Dedifferentiated amniotic fluid mesenchymal stem cell (primary cell): ENCODE data around the gene TAX1BP1.
"Not testable (repeated sequence)": the region's sequence is repeated elsewhere in the genome, so short reads cannot be mapped to it uniquely, and the experiment has no call there.

Source experiments
- DNase-seq: peaks from one replicate; pipeline ENCODE4 v3.0.0-alpha.2; 2016; ENCODE audit errors: extremely low spot score

The TAX1BP1 gene

GRCh38 chr7:27843584-27844305 lies 103.8 kb downstream of the TAX1BP1 start:
- no peak for DNase-seq

GRCh38 chr7:27846388-27846787 lies 106.4 kb downstream of the TAX1BP1 start:
- no peak for DNase-seq

GRCh38 chr7:27850531-27850930 lies 110.6 kb downstream of the TAX1BP1 start:
- DNase-seq, result no peak

- not testable (repeated sequence) for DNase-seq
Observed at GRCh38 chr7:27856703-27857485, 116.9 kb downstream of the TAX1BP1 start.

GRCh38 chr7:27860800-27861199 lies 120.8 kb downstream of the TAX1BP1 start:
- no peak for DNase-seq

GRCh38 chr7:27861747-27862146 lies 121.8 kb downstream of the TAX1BP1 start:
- no peak for DNase-seq

- DNase-seq, result peak; percentile 21
Observed at GRCh38 chr7:27863880-27864279, 123.9 kb downstream of the TAX1BP1 start.

- DNase-seq, result no peak
Observed at GRCh38 chr7:27866256-27866655, 126.3 kb downstream of the TAX1BP1 start.

- DNase-seq, result no peak
Observed at GRCh38 chr7:27866828-27867672, 127.1 kb downstream of the TAX1BP1 start.

- DNase-seq, result no peak
Observed at GRCh38 chr7:27868131-27868550, 128.2 kb downstream of the TAX1BP1 start.

GRCh38 chr7:27869056-27869455 lies 129.1 kb downstream of the TAX1BP1 start:
- DNase-seq, result no peak

GRCh38 chr7:27870595-27870994 lies 130.6 kb downstream of the TAX1BP1 start:
- DNase-seq, result no peak

GRCh38 chr7:27871086-27871485 lies 131.1 kb downstream of the TAX1BP1 start:
- DNase-seq, result no peak

GRCh38 chr7:27871866-27872265 lies 131.9 kb downstream of the TAX1BP1 start:
- no peak for DNase-seq

- no peak for DNase-seq
Observed at GRCh38 chr7:27872356-27873275, 132.7 kb downstream of the TAX1BP1 start.

- no peak for DNase-seq
Observed at GRCh38 chr7:27873981-27874957, 134.3 kb downstream of the TAX1BP1 start.

GRCh38 chr7:27875061-27875460 lies 135.1 kb downstream of the TAX1BP1 start:
- no peak for DNase-seq

- DNase-seq, result no peak
Observed at GRCh38 chr7:27875832-27876231, 135.9 kb downstream of the TAX1BP1 start.

- no peak for DNase-seq
Observed at GRCh38 chr7:27876756-27877155, 136.8 kb downstream of the TAX1BP1 start.
